Dedifferentiated amniotic fluid mesenchymal stem cell (primary cell): ENCODE results near the gene MPC1.
"Not testable (repeated sequence)": the region's sequence is repeated elsewhere in the genome, so short reads cannot be mapped to it uniquely, and the experiment has no call there.

Source experiments
- DNase-seq: peaks from one replicate; pipeline ENCODE4 v3.0.0-alpha.2; 2016; ENCODE audit errors: extremely low spot score

The MPC1 gene

DNA sequence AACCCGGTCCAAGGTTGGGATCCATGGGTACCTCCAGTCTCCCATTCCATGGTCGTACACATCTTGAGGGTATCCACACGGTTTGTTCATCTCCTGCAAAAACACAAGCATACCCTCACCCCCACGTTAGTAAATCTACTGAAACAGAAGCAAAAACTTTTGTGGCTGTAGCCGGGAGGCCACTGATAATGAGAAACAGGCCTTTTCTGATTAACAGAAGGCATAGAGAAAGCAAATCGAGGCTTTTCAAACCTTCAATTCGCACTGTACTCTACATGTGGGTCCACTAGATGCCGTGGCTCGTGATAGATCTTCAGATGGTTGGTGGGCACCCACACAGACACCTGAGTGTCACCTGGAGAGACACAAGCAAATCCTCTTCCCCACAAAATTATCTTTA, 37.1 kb downstream of the MPC1 start:
- not testable (repeated sequence) for DNase-seq

- DNase-seq: not testable (repeated sequence)
Measured at GRCh38 chr6:166344921-166345320, 37.8 kb downstream of the MPC1 start.

DNA sequence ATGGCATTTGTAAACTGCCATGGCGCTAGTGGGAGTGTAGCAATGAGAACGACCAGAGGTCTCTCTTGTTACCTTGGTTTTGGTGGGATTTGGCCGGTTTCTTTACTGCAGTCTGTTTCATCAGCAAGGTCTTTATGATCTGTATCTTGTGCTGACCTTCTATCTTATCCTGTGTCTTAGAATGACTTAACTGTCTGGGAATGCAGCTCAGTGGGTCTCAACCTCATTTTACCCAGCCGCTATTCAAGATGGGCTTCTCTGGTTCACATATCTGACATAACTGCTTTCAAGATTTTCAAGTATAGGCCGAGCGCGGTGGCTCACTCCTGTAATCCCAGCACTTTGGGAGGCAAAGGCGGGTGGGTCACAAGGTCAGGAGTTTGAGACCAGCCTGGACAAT, 38.5 kb downstream of the MPC1 start:
- DNase-seq: no peak

DNA sequence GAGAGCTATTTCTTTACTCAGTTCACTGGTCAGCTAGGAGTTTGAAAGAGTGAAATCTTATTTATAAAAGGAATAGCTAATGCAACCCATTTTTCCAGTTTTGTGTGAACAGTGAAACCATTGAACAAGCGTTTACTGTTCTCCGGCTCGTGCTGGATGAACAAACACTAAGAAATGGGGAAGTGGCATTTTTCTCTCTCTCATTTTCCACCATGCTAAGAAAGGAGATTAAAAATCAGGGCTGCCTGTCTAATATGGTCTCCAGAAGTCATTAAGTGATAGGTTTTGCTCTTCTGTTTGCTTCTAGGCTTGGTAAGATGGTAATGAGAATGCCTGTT, 39.6 kb downstream of the MPC1 start:
- no peak for DNase-seq

GRCh38 chr6:166342349-166343149, 40.2 kb downstream of the MPC1 start, which contains the start of gene SFT2D1:
Gene SFT2D1 (minus strand): TSS chr6:166342545. CDS start chr6:166342481, 64 bp downstream.
- peak; percentile 73 for DNase-seq

DNA sequence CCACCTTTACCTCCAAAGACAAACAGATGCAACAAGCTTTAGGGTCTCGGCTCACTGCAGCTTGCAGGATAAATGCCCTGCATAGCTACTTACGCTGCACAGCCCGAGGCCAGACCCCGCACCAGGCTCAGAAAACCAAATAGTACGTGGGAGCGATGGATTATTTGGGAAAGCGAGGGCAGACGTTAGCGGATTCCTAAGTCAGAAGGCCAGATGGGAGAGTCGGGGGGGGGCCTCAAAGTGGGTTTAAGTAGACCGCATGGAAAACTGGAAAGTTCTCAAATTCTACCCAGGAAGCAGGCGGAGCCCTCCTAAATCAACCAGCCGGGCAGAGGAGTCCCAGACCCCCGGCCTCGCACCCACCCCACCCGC, 40.8 kb downstream of the MPC1 start:
- DNase-seq: no peak

- no peak for DNase-seq
Measured at GRCh38 chr6:166341464-166341863, 41.3 kb downstream of the MPC1 start.

- no peak for DNase-seq
Measured at GRCh38 chr6:166338854-166339253, 43.9 kb downstream of the MPC1 start.

- no peak for DNase-seq
Measured at GRCh38 chr6:166336847-166337246, 45.9 kb downstream of the MPC1 start.

DNA sequence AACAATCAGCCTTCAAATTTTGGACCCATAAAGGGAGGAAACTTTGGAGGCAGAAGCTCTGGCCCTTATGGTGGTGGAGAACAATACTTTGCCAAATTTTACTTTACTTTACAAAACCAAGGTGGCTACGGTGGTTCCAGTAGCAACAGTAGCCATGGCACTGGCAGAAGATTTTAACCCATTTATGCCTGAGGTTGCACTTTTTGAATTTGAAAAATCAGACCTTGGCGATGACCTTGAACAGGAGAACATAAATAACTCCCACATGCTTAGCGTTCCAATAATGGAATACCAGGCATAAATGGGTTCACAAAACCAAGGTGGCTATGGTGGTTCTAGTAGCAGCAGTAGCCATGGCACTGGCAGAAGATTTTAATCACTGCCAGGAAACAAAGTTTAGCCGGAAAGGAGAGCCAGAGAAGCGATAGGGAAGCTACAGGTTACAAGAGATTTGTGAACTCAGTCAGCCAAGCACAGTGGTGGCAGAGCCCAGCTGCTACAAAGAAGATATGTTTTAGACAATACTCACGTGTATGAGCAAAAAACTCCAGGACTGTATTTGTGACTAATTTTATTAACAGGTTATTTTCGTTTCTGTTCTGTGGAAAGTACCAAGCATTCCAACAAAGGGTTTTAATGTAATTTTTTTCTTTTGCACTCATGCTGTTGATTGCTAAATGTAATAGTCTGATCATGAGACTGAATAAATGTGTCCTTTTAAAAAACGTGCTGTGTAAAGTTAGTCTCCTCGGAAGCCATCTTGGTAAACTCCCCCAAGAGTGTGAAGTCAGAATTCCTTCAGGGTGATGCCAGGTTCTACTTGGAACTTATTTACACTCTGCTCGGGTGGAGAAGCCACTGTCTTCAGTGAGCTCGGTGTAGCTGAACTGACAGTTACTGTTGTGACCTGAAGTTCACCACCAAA, 47.1 kb downstream of the MPC1 start:
- DNase-seq: no peak

GRCh38 chr6:166334878-166335277, 47.9 kb downstream of the MPC1 start:
- no peak for DNase-seq

DNA sequence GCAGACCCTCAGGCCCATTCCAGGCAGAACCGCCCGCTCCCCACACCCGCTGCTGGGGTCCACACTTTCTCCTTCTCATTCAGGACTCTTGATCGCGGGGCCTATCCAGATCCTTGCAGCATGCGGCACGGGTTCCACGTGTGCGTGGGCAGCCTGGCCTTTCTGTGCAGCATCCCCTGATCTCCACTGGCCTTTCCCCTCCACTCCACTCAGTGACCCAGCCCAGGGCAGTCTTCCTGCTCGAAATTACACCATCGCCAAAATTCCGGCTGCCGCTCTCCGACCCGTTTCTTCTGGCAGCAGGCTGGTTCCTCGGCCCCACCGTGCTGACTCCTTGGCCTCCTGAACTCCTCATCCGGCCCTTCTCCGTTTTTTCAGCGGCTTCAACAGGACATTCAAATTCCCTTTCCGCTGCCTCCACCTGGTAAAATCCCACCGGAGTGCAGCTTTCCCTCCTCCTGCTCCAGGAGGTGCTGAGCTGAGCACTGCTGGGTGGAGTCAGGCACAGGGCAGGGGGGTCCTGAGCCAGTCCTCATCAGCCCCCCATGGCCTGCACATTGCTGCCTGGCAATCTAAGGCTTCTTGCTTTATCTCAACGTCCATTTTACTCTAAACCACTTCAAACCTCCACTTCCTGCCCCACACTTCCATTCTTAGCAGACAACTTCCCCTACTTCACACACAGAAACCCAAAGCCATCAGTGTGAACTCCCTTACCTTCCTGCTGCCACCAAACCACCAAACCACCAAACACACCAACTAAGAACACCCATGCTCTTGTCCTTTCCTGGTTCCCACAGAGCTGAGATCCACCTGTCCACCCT, 49.4 kb downstream of the MPC1 start:
- no peak for DNase-seq

GRCh38 chr6:166331503-166332415, 51.0 kb downstream of the MPC1 start:
- no peak for DNase-seq

GRCh38 chr6:166330612-166331011, 52.1 kb downstream of the MPC1 start:
- no peak for DNase-seq

DNA sequence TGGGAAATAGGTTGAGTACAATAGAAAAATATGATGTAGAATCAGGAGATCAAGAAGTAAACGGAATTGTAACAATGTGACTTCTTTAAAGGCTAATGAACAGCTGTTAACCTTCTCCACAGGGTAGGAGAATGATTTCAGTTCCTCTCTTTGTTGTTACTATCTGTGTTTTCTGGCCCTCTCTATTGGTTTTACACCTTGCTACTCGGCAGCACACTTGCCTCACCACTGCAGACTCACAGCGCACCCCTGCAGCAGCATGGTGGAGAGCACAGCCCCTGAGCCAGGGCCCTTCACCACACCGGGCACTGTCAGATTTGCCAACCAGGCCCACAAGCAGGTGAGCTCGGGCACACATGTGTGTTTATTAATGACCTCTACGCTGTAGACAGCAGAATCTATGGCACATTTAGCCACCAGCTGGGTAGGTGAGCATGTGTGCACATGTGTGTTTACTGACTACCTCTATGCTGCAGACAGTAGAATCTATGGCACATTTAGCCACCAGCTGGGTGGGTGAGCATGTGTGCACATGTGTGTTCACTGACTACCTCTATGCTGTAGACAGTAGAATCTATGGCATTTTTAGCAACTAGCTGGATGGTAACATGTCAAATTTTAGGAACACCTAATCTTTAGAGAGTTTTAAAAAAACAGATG, 57.2 kb downstream of the MPC1 start:
- no peak for DNase-seq

DNA sequence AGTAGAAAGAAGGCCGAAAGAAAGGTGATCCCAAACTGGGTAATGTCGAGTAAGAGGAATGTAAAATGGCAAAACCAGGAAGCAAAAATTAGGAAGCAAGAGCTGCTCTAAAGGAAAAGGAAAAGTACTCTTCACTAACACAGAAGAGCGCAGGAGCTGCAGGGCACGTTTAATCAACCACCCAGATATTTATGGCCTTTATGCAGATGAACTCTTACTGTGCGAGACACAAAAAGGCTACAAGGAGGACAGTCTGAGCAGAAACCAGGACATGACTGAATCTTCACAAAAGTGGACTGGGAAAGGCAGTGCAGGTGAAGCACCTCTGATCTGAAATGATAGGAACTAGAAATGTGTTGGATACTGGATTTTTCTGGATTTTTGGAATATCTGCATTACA, 59.3 kb downstream of the MPC1 start:
- no peak for DNase-seq

GRCh38 chr6:166318649-166319600, 63.8 kb downstream of the MPC1 start:
- DNase-seq: no peak

DNA sequence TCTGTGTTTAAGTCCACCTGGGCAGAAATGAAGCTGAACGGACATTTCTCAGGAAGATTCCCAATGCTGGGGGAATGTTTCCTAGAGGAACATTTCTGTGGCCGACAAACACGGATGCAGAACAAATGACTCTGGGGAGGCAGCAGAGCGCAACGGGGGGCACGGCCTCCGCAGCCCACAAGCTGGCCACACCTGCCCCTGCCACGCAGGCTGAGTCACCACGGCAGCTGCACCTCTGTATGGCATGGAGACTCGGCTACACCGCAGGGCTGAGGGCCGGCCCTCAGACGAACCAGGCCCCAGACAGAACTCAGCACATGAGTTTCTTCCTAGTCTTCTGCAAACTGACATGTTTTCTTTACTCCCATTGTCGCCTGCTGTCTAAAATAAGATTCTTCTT, 64.5 kb downstream of the MPC1 start:
- no peak for DNase-seq
